ENCODE measurements around the gene TOM1L2. TPM values are rescaled to one million over a fixed set of nuclear protein-coding genes. Genes with fewer than 3 reads are reported as not detected.

The TOM1L2 gene
- total RNA-seq, 1 donor from 2014 or later, result 4.3 TPM

GRCh38 chr17:17846003-17846402 lies 126.2 kb downstream of the TOM1L2 start:
- Mint-ChIP-seq H3K27ac (peak overlapping the region; percentile 50), H3K4me3 (no peak overlapping the region), H3K36me3 (no peaks in the 10 kb centered on the region), H3K27me3 (ENCODE audit: insufficient read depth, low read depth) (no peaks in the 10 kb centered on the region), H3K9me3 (no peaks in the 10 kb centered on the region), H3K4me1 (peaks cover 49% of the 10 kb centered on the region)
- H3F3A ChIP-seq (ENCODE audit: low read depth), result peaks cover 5% of the 10 kb centered on the region
- no peaks in the 10 kb centered on the region for H3K27me3 ChIP-seq
- no peak overlapping the region for H3K27ac ChIP-seq
- no peak overlapping the region for H3K4me2 ChIP-seq
- H4K20me1 ChIP-seq (ENCODE audit: low read depth), result no peaks in the 10 kb centered on the region
- DNase-seq (ENCODE audit: low spot score), result no peak
- H3K4me3 ChIP-seq, result no peak overlapping the region
- no peaks in the 10 kb centered on the region for H3K36me3 ChIP-seq
- H3K4me1 ChIP-seq, result peaks cover 40% of the 10 kb centered on the region
- TF ChIP-seq EZH2 (IDR thresholded peaks at IDR 0.05) (no peak), EZH2phosphoT487 (IDR thresholded peaks at IDR 0.05) (no peak), CTCF (IDR thresholded peaks at IDR 0.05) (no peak)
- no peaks in the 10 kb centered on the region for H3K79me2 ChIP-seq (ENCODE audit: low read depth)
- no peak overlapping the region for H2AFZ ChIP-seq (replicated peaks)
- H3K9ac ChIP-seq, result no peak overlapping the region
- H3K9me3 ChIP-seq (ENCODE audit: low read depth), result no peaks in the 10 kb centered on the region

- peaks cover 13% of the 10 kb centered on the region for H3F3A ChIP-seq (ENCODE audit: low read depth)
- no peaks in the 10 kb centered on the region for H3K9me3 ChIP-seq (ENCODE audit: low read depth)
- H3K36me3 ChIP-seq, result no peaks in the 10 kb centered on the region
- H3K4me1 Mint-ChIP-seq, result peaks cover 45% of the 10 kb centered on the region
- no peak overlapping the region for H3K27ac ChIP-seq
- H3K4me1 ChIP-seq, result peaks cover 40% of the 10 kb centered on the region
- H3K27me3 ChIP-seq, result no peaks in the 10 kb centered on the region
- H2AFZ ChIP-seq (replicated peaks), result no peak overlapping the region
- H4K20me1 ChIP-seq (ENCODE audit: low read depth), result no peaks in the 10 kb centered on the region
- H3K27me3 Mint-ChIP-seq (ENCODE audit: insufficient read depth, low read depth), result no peaks in the 10 kb centered on the region
- H3K36me3 Mint-ChIP-seq, result no peaks in the 10 kb centered on the region
- no peak overlapping the region for H3K4me2 ChIP-seq
- no peak overlapping the region for H3K9ac ChIP-seq
- no peak overlapping the region for H3K4me3 Mint-ChIP-seq
- H3K27ac Mint-ChIP-seq, result no peak overlapping the region
- no peaks in the 10 kb centered on the region for H3K79me2 ChIP-seq (ENCODE audit: low read depth)
- TF ChIP-seq CTCF (IDR thresholded peaks at IDR 0.05) (no peak), EZH2 (IDR thresholded peaks at IDR 0.05) (no peak), EZH2phosphoT487 (IDR thresholded peaks at IDR 0.05) (no peak)
- DNase-seq (ENCODE audit: low spot score), result no peak
- no peaks in the 10 kb centered on the region for H3K9me3 Mint-ChIP-seq
- H3K4me3 ChIP-seq, result no peak overlapping the region
Observed at GRCh38 chr17:17845046-17845775, 127.0 kb downstream of the TOM1L2 start.

- Mint-ChIP-seq H3K4me1 (peaks cover 42% of the 10 kb centered on the region), H3K27ac (peak overlapping the region; percentile 57), H3K4me3 (no peak overlapping the region), H3K9me3 (no peaks in the 10 kb centered on the region), H3K36me3 (no peaks in the 10 kb centered on the region), H3K27me3 (ENCODE audit: insufficient read depth, low read depth) (peaks cover under 1% of the 10 kb centered on the region)
- TF ChIP-seq CTCF (IDR thresholded peaks at IDR 0.05) (no peak), EZH2phosphoT487 (IDR thresholded peaks at IDR 0.05) (no peak), EZH2 (IDR thresholded peaks at IDR 0.05) (no peak)
- DNase-seq (ENCODE audit: low spot score), result no peak
- Histone ChIP-seq H4K20me1 (ENCODE audit: low read depth) (no peaks in the 10 kb centered on the region), H3K36me3 (no peaks in the 10 kb centered on the region), H3K4me2 (no peak overlapping the region), H2AFZ (replicated peaks) (no peak overlapping the region), H3K9me3 (ENCODE audit: low read depth) (no peaks in the 10 kb centered on the region), H3F3A (ENCODE audit: low read depth) (peaks cover 19% of the 10 kb centered on the region), H3K79me2 (ENCODE audit: low read depth) (no peaks in the 10 kb centered on the region), H3K4me1 (peaks cover 38% of the 10 kb centered on the region), H3K27ac (no peak overlapping the region), H3K9ac (no peak overlapping the region), H3K4me3 (no peak overlapping the region), H3K27me3 (no peaks in the 10 kb centered on the region)
Observed at GRCh38 chr17:17844500-17844899, 127.7 kb downstream of the TOM1L2 start.
